H9 (cell line): Measurements from ENCODE around the gene MAD1L1. TPM values are rescaled to one million over a fixed set of nuclear protein-coding genes. Genes with fewer than 3 reads are reported as not detected.
A peak's percentile ranks its signal among the peaks of the same experiment; 100 is the strongest.

Experiments used
- DNase-seq: peaks from one replicate; pipeline ENCODE4 v3.0.0-alpha.2; 2017
- H2AFZ ChIP-seq: one replicate; pipeline ENCODE4 v1.6.1; 2013; ENCODE audit warnings: mild to moderate bottlenecking, low read length, control low read depth, moderate library complexity
- H2AK5ac ChIP-seq: 2 replicates; pipeline ENCODE4 v1.6.1; 2013; ENCODE audit warnings: low read length, control low read depth, mixed read lengths; ENCODE audit not compliant: insufficient read length
- H2BK120ac ChIP-seq: one replicate; pipeline ENCODE4 v1.6.1; 2013; ENCODE audit warnings: low read depth, mild to moderate bottlenecking, low read length, control low read depth, inconsistent platforms; ENCODE audit not compliant: poor library complexity, severe bottlenecking
- H2BK12ac ChIP-seq: 2 replicates; pipeline ENCODE4 v1.6.1; 2013; ENCODE audit warnings: low read length, control low read depth, mixed read lengths, low read depth; ENCODE audit not compliant: insufficient read length
- H2BK15ac ChIP-seq: 2 replicates; pipeline ENCODE4 v1.6.1; 2013; ENCODE audit warnings: low read depth, low read length, control low read depth
- H2BK20ac ChIP-seq: one replicate; pipeline ENCODE4 v1.6.1; 2013; ENCODE audit warnings: low read depth, mild to moderate bottlenecking, low read length, control low read depth, inconsistent platforms; ENCODE audit not compliant: poor library complexity, severe bottlenecking
- H2BK5ac ChIP-seq: 2 replicates; pipeline ENCODE4 v1.6.1; 2013; ENCODE audit warnings: low read length, control low read depth, mixed read lengths; ENCODE audit not compliant: insufficient read length
- H3K14ac ChIP-seq: 2 replicates; pipeline ENCODE4 v1.6.1; 2013; ENCODE audit warnings: low read length, control low read depth; ENCODE audit not compliant: insufficient read depth
- H3K18ac ChIP-seq: 2 replicates; pipeline ENCODE4 v1.6.1; 2013; ENCODE audit warnings: low read depth, mild to moderate bottlenecking, mixed read lengths, low read length, control low read depth; ENCODE audit not compliant: insufficient read length
- H3K23ac ChIP-seq: 2 replicates; pipeline ENCODE4 v1.6.1; 2013; ENCODE audit warnings: low read length, control low read depth, mixed read lengths, low read depth; ENCODE audit not compliant: insufficient read length
- H3K23me2 ChIP-seq: 2 replicates; pipeline ENCODE4 v1.6.1; 2013; ENCODE audit warnings: low read depth, mild to moderate bottlenecking, mixed read lengths, low read length, control low read depth; ENCODE audit not compliant: insufficient read length, poor library complexity, severe bottlenecking
- H3K27ac ChIP-seq: 2 replicates; pipeline ENCODE4 v1.5.1; 2013; ENCODE audit warnings: low read length, control low read depth, mixed read lengths, low read depth; ENCODE audit not compliant: insufficient read length
- H3K27me3 ChIP-seq: 2 replicates; pipeline ENCODE4 v1.6.1; 2013; ENCODE audit warnings: low read length, control low read depth, inconsistent platforms; ENCODE audit not compliant: insufficient read depth
- H3K4ac ChIP-seq: 2 replicates; pipeline ENCODE4 v1.6.1; 2013; ENCODE audit warnings: low read depth, mild to moderate bottlenecking, control low read depth, inconsistent platforms, low read length, moderate library complexity
- H3K4me1 ChIP-seq: 2 replicates; pipeline ENCODE4 v1.6.1; 2013; ENCODE audit warnings: low read length, control low read depth, inconsistent platforms; ENCODE audit not compliant: insufficient read depth
- H3K4me2 ChIP-seq: 2 replicates; pipeline ENCODE4 v1.6.1; 2013; ENCODE audit warnings: low read length, control low read depth, mixed read lengths; ENCODE audit not compliant: insufficient read length, insufficient read depth
- H3K56ac ChIP-seq: 2 replicates; pipeline ENCODE4 v1.6.1; 2013; ENCODE audit warnings: low read depth, mild to moderate bottlenecking, mixed read lengths, low read length, control low read depth; ENCODE audit not compliant: insufficient read length
- H3K79me1 ChIP-seq: 2 replicates; pipeline ENCODE4 v1.6.1; 2013; ENCODE audit warnings: low read depth, mild to moderate bottlenecking, moderate library complexity, low read length, control low read depth, inconsistent platforms; ENCODE audit not compliant: insufficient read depth, poor library complexity, severe bottlenecking
- H3K79me2 ChIP-seq: 2 replicates; pipeline ENCODE4 v1.6.1; 2013; ENCODE audit warnings: low read length, control low read depth, inconsistent platforms; ENCODE audit not compliant: insufficient read depth
- H3K9ac ChIP-seq: 2 replicates; pipeline ENCODE4 v1.6.1; 2013; ENCODE audit warnings: low read length, control low read depth, mixed read lengths; ENCODE audit not compliant: insufficient read length; ENCODE audit errors: extremely low read depth
- H3K9me3 ChIP-seq: one replicate; pipeline ENCODE4 v1.6.1; 2013; ENCODE audit warnings: low read depth, low read length, inconsistent platforms; ENCODE audit not compliant: control insufficient read depth
- H3T11ph ChIP-seq: one replicate; pipeline ENCODE4 v1.6.1; 2013; ENCODE audit warnings: mild to moderate bottlenecking, low read length, control low read depth, inconsistent platforms
- H4K20me1 ChIP-seq: one replicate; pipeline ENCODE4 v1.6.1; 2013; ENCODE audit not compliant: control insufficient read depth, insufficient read length, insufficient read depth
- H4K5ac ChIP-seq: 2 replicates; pipeline ENCODE4 v1.6.1; 2013; ENCODE audit warnings: low read depth, mild to moderate bottlenecking, mixed read lengths, low read length, control low read depth; ENCODE audit not compliant: insufficient read length
- H4K8ac ChIP-seq: replicated peaks from 2 replicates; pipeline ENCODE4 v1.6.1; 2013; ENCODE audit warnings: low read length, control low read depth, mixed read lengths, low read depth; ENCODE audit not compliant: insufficient read length
- H4K91ac ChIP-seq: 2 replicates; pipeline ENCODE4 v1.6.1; 2013; ENCODE audit warnings: low read depth, mild to moderate bottlenecking, moderate library complexity, mixed read lengths, low read length, control low read depth; ENCODE audit not compliant: insufficient read length
- H3K27ac Mint-ChIP-seq, 3 experiments: 2 replicates in 2 of 3; 3 replicates in 1 of 3; pipeline ENCODE4 v1.8.0; 2020 to 2021; ENCODE audit warnings: mixed read lengths in 3 of 3, mild to moderate bottlenecking in 1 of 3, moderate library complexity in 1 of 3
- H3K27me3 Mint-ChIP-seq: 2 replicates; pipeline ENCODE4 v1.8.0; 2021; ENCODE audit warnings: low read depth, mild to moderate bottlenecking, moderate library complexity, mixed read lengths
- H3K36me3 Mint-ChIP-seq, 3 experiments: 2 replicates in 2 of 3; 3 replicates in 1 of 3; pipeline ENCODE4 v1.8.0; 2020 to 2021; ENCODE audit warnings: low read depth in 3 of 3, mixed read lengths in 3 of 3; ENCODE audit not compliant: insufficient read depth in 1 of 3
- H3K4me1 Mint-ChIP-seq, 2 experiments: 2 replicates each; pipeline ENCODE4 v1.8.0; 2020; ENCODE audit warnings: mixed read lengths in 2 of 2
- H3K4me3 Mint-ChIP-seq, 2 experiments: 2 replicates in 1 of 2; 3 replicates in 1 of 2; pipeline ENCODE4 v1.8.0; 2020 to 2021; ENCODE audit warnings: mild to moderate bottlenecking in 2 of 2, mixed read lengths in 2 of 2, moderate library complexity in 1 of 2
- H3K9me3 Mint-ChIP-seq, 2 experiments: 2 replicates in 1 of 2; 3 replicates in 1 of 2; pipeline ENCODE4 v1.8.0; 2020; ENCODE audit warnings: mild to moderate bottlenecking in 2 of 2, mixed read lengths in 2 of 2, moderate library complexity in 1 of 2
- whole genome bisulfite sequencing: extraction: QIAGEN DNeasy Blood & Tissue Kit; methylation state at CpG from one replicate; pipeline ENCODE4 v1.1.7; 2013; ENCODE audit warnings: missing lambda C conversion rate, low lambda C conversion rate, mixed read lengths; ENCODE audit not compliant: insufficient read length; ENCODE audit errors: extremely low coverage; 5-methylcytosine and 5-hydroxymethylcytosine counted together
- total RNA-seq: library from RNA; stranded (reverse); gene quantifications from 2 replicates; pipeline ENCODE4 v1.2.1, GENCODE V29; 2021
- TF ChIP-seq, protein P1 (sequence below): fragments of 200-600 bp; sonication (generic); conservative IDR thresholded peaks from 3 replicates; pipeline ENCODE4 v1.8.0; 2021; ENCODE audit warnings: antibody characterized with exemption, mild to moderate bottlenecking

The MAD1L1 gene
- total RNA-seq, 1 experiment from 2014 or later = 39.0 TPM

DNA sequence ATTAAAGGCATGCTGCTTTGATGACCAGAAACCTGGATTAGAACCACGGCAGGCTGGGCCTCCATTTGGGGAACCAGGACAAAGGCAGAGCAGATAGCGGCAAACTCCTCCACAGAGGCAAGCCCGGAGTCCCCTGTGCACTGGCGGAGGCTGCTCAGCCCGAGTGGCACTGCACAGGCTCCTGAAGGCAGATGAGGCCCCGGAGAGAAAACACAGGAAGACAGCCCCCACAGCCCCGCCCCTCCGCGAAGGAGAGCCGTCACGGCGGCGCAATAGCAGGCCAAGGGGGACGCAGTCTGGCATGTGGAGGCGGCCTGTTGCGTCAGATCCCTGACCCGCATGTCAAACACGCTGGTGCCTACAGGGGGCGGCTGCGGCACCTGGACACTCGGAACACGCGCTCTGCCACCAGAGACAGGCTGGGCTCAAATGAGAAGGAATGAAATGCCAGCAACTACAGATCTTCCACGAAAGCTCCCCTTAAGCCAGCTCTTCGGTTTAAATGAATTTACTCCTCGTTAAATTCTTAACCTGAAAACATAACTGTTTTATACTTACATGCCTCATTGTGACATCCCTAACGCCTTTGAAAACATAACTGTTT is 128.5 kb downstream of the MAD1L1 start:
- no peaks in the 10 kb centered on the region for H3K4me1 ChIP-seq

More for the DNA sequence above, 128.5 kb downstream of the MAD1L1 start:
- Histone ChIP-seq H3T11ph (no peak overlapping the region), H2BK20ac (no peak overlapping the region), H4K8ac (no peak overlapping the region), H2BK15ac (no peak overlapping the region), H3K9ac (no peak overlapping the region), H2AFZ (no peak overlapping the region), H3K4ac (no peak overlapping the region), H3K27ac (no peak overlapping the region), H3K23me2 (no peaks in the 10 kb centered on the region), H2BK5ac (no peak overlapping the region), H4K5ac (peak overlapping the region; percentile 8), H3K9me3 (no peaks in the 10 kb centered on the region), H3K79me1 (no peaks in the 10 kb centered on the region), H3K4me2 (no peak overlapping the region), H2BK12ac (no peak overlapping the region), H3K56ac (no peak overlapping the region), H2BK120ac (no peak overlapping the region), H4K91ac (no peak overlapping the region), H3K27me3 (no peaks in the 10 kb centered on the region), H4K20me1 (peaks cover 2% of the 10 kb centered on the region), H3K23ac (no peak overlapping the region), H3K18ac (peak overlapping the region; percentile 40), H2AK5ac (no peak overlapping the region), H3K79me2 (no peaks in the 10 kb centered on the region; the same call in 1 of the 2 replicates), H3K14ac (peak overlapping the region; percentile 43)
- H3K27ac Mint-ChIP-seq = peak overlapping the region in 2 of 3 experiments; percentile 35 to 87; a peak in 3 of 7 replicates
- no peaks in the 10 kb centered on the region; the same call in 1 of the 2 replicates for H3K27me3 Mint-ChIP-seq
- no peaks in the 10 kb centered on the region; a peak in 1 of 5 replicates for H3K9me3 Mint-ChIP-seq
- H3K4me1 Mint-ChIP-seq = peaks cover 37 to 54% of the 10 kb centered on the region in 2 experiments
- H3K36me3 Mint-ChIP-seq = peaks cover 7 to 8% (median 8%) of the 10 kb centered on the region in 3 experiments; a peak in 5 of 7 replicates
- H3K4me3 Mint-ChIP-seq = no peak overlapping the region; a peak in 1 of 5 replicates
- DNase-seq = peak; percentile 90
- TF ChIP-seq, protein P1, sequence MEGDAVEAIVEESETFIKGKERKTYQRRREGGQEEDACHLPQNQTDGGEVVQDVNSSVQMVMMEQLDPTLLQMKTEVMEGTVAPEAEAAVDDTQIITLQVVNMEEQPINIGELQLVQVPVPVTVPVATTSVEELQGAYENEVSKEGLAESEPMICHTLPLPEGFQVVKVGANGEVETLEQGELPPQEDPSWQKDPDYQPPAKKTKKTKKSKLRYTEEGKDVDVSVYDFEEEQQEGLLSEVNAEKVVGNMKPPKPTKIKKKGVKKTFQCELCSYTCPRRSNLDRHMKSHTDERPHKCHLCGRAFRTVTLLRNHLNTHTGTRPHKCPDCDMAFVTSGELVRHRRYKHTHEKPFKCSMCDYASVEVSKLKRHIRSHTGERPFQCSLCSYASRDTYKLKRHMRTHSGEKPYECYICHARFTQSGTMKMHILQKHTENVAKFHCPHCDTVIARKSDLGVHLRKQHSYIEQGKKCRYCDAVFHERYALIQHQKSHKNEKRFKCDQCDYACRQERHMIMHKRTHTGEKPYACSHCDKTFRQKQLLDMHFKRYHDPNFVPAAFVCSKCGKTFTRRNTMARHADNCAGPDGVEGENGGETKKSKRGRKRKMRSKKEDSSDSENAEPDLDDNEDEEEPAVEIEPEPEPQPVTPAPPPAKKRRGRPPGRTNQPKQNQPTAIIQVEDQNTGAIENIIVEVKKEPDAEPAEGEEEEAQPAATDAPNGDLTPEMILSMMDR = peak; percentile 76
- WGBS = no CpG with 5 or more reads among the region's 27 CpGs
